HepG2 (cell line): ENCODE data around the gene COPS9. TPM values are rescaled to one million over a fixed set of nuclear protein-coding genes. Genes with fewer than 3 reads are reported as not detected.

ENCODE experiments used
- ATAC-seq: fragments of 200-7000 bp; cut with Tn5 transposase; 3 replicates; pipeline ENCODE4 v1.9.1; 2020; ENCODE audit warnings: mild to moderate bottlenecking, moderate library complexity
- BruUV-seq: library from RNA; stranded (reverse); fragments of 400-500 nt; replicated peaks from 2 replicates; lab custom pipeline; 2021; lab: Mats Ljungman, UMichigan
- CTCF ChIA-PET: fragments of 300-600 bp; formaldehyde crosslinking; extraction: SDS; loops from one replicate; lab custom pipeline; 2021; ENCODE audit warnings: low total read pairs, inconsistent platforms, low intra/inter-chr PET ratio; lab: Yijun Ruan, JAX
- POLR2A ChIA-PET: fragments of 350-600 bp; sonication (Branson Sonifier 250); formaldehyde crosslinking; loops from one replicate; lab custom pipeline; 2020; ENCODE audit warnings: antibody characterized with exemption, inconsistent platforms; lab: Yijun Ruan, JAX
- DNase-seq: peaks from one replicate; pipeline ENCODE4 v3.0.0-alpha.2; 2015; ENCODE audit warnings: low spot score
- FAIRE-seq: peaks from 3 replicates; lab custom pipeline; 2011; peaks lifted over from hg19 to GRCh38; lab: Jason Lieb, UNC
- H2AFZ ChIP-seq: one replicate; pipeline ENCODE4 v1.6.1; 2011; ENCODE audit warnings: low read length, inconsistent platforms
- H3K27ac ChIP-seq: fragments of 300-600 bp; 3 replicates; pipeline ENCODE4 v1.8.0; 2011; ENCODE audit warnings: mixed run types, mild to moderate bottlenecking, mixed read lengths, low read length, inconsistent platforms; ENCODE audit not compliant: insufficient read depth; ENCODE audit errors: extremely low read length
- H3K27me3 ChIP-seq, 2 experiments: fragments of 200-600 bp in 1 of 2; 2 replicates in 1 of 2; 3 replicates in 1 of 2; pipeline versions ENCODE4 v1.6.0 to v1.8.0; 2011; ENCODE audit warnings: low read length in 2 of 2, mild to moderate bottlenecking in 2 of 2, moderate library complexity in 2 of 2, inconsistent platforms in 1 of 2; ENCODE audit not compliant: insufficient read depth in 2 of 2, control insufficient read depth in 1 of 2
- H3K36me3 ChIP-seq, 2 experiments: fragments of 200-600 bp in 1 of 2; replicated peaks in 1 of 2; 2 replicates in 1 of 2; 3 replicates in 1 of 2; pipeline versions ENCODE4 v1.5.1 to v1.8.0; 2011; ENCODE audit warnings: low read length in 2 of 2, inconsistent platforms in 1 of 2; ENCODE audit not compliant: insufficient read depth in 2 of 2, control insufficient read depth in 1 of 2
- H3K4me1 ChIP-seq: 2 replicates; pipeline ENCODE4 v1.5.1; 2012; ENCODE audit warnings: low read length, inconsistent platforms; ENCODE audit not compliant: insufficient read depth
- H3K4me2 ChIP-seq: 2 replicates; pipeline ENCODE4 v1.6.0; 2011; ENCODE audit warnings: low read depth, low read length, inconsistent platforms
- H3K4me3 ChIP-seq, 3 experiments: fragments of 200-600 bp in 1 of 3; sonication (generic), shearing (Covaris generic) in 1 of 3; replicated peaks in 1 of 3; 2 replicates each; pipeline ENCODE4 v1.5.1; 2011 to 2016; ENCODE audit warnings: low read length in 3 of 3, inconsistent platforms in 2 of 3, low read depth in 2 of 3, mild to moderate bottlenecking in 2 of 3, control low read depth in 1 of 3, mixed read lengths in 1 of 3; ENCODE audit not compliant: insufficient read depth in 1 of 3
- H3K79me2 ChIP-seq: one replicate; pipeline ENCODE4 v1.6.1; 2011; ENCODE audit warnings: low read length, inconsistent platforms; ENCODE audit not compliant: insufficient read depth
- H3K9ac ChIP-seq: 2 replicates; pipeline ENCODE4 v1.6.0; 2011; ENCODE audit warnings: mild to moderate bottlenecking, low read depth, low read length, inconsistent platforms; ENCODE audit not compliant: insufficient read depth
- H3K9me3 ChIP-seq: 2 replicates; pipeline ENCODE4 v1.5.1; 2012; ENCODE audit warnings: mild to moderate bottlenecking, low read length
- H4K20me1 ChIP-seq: 2 replicates; pipeline ENCODE4 v1.6.0; 2011; ENCODE audit warnings: inconsistent platforms, mild to moderate bottlenecking, low read length, moderate library complexity; ENCODE audit not compliant: insufficient read depth
- ATF7 ChIP-seq, 2 experiments: fragments of 450-650 bp in 1 of 2; sonication (generic) in 1 of 2; formaldehyde crosslinking in 1 of 2; IDR thresholded peaks; 2 replicates each; pipeline versions ENCODE4 v1.4.0 to v1.6.1; 2016 to 2020; ENCODE audit warnings: antibody characterized with exemption in 1 of 2, mild to moderate bottlenecking in 1 of 2, missing genetic modification reagents in 1 of 2
- CENPT ChIP-seq: sonication (generic); formaldehyde crosslinking; IDR thresholded peaks from 2 replicates; pipeline ENCODE4 v1.8.0; 2022; ENCODE audit warnings: low read depth, mild to moderate bottlenecking, moderate library complexity, missing genetic modification reagents
- HOXD1 ChIP-seq: sonication (generic); formaldehyde crosslinking; IDR thresholded peaks from 2 replicates; pipeline ENCODE4 v1.5.0; 2020; ENCODE audit warnings: missing genetic modification reagents
- KLF16 ChIP-seq, 2 experiments: sonication (generic) in 1 of 2; formaldehyde crosslinking in 1 of 2; IDR thresholded peaks; 2 replicates each; pipeline versions ENCODE4 v1.6.1 to v1.8.0; 2016 to 2023; ENCODE audit warnings: missing genetic modification reagents in 2 of 2, missing compliant biosample characterization in 1 of 2
- ONECUT2 ChIP-seq: sonication (generic); formaldehyde crosslinking; IDR thresholded peaks from 2 replicates; pipeline ENCODE4 v1.4.0; 2020; ENCODE audit warnings: missing genetic modification reagents
- RBM22 ChIP-seq: fragments of 200-400 bp; formaldehyde crosslinking; optimal IDR thresholded peaks from 2 replicates; pipeline ENCODE3; 2017; ENCODE audit warnings: mild to moderate bottlenecking, low read length, moderate library complexity
- XBP1 ChIP-seq: sonication (generic); formaldehyde crosslinking; IDR thresholded peaks from 2 replicates; pipeline ENCODE4 v1.5.0; 2020; ENCODE audit warnings: missing genetic modification reagents
- ZBTB1 ChIP-seq: sonication (generic); formaldehyde crosslinking; IDR thresholded peaks from 2 replicates; pipeline ENCODE4 v1.4.0; 2020; ENCODE audit warnings: missing genetic modification reagents, borderline replicate concordance
- ZNF569 ChIP-seq: sonication (generic); formaldehyde crosslinking; IDR thresholded peaks from 2 replicates; pipeline ENCODE4 v1.5.0; 2020; ENCODE audit warnings: mild to moderate bottlenecking, missing genetic modification reagents, moderate library complexity, borderline replicate concordance
- ZNF660 ChIP-seq: sonication (generic); formaldehyde crosslinking; IDR thresholded peaks from 2 replicates; pipeline ENCODE4 v1.5.1; 2020; ENCODE audit warnings: mild to moderate bottlenecking, low read depth, missing genetic modification reagents, borderline replicate concordance
- ZNF850 ChIP-seq: sonication (generic); formaldehyde crosslinking; conservative IDR thresholded peaks from 2 replicates; pipeline ENCODE4 v1.9.0; 2021; ENCODE audit warnings: mild to moderate bottlenecking, missing genetic modification reagents
- ZSCAN22 ChIP-seq: sonication (generic); formaldehyde crosslinking; IDR thresholded peaks from 2 replicates; pipeline ENCODE4 v1.4.0; 2020; ENCODE audit warnings: mild to moderate bottlenecking, missing genetic modification reagents
- ZSCAN25 ChIP-seq: sonication (generic); formaldehyde crosslinking; IDR thresholded peaks from 2 replicates; pipeline ENCODE4 v1.8.0; 2022; ENCODE audit warnings: mild to moderate bottlenecking, missing genetic modification reagents
- ZZZ3 ChIP-seq: sonication (generic); formaldehyde crosslinking; IDR thresholded peaks from 2 replicates; pipeline ENCODE4 v1.4.0; 2020; ENCODE audit warnings: missing genetic modification reagents, mild to moderate bottlenecking, borderline replicate concordance
- WGBS: methylation state at CpG from one replicate; pipeline ENCODE4 v1.1.6; 2017; ENCODE audit warnings: low lambda C conversion rate; 5-methylcytosine and 5-hydroxymethylcytosine counted together
- in situ Hi-C: cut with HindIII; loops from 2 replicates; pipeline ENCODE4 v1.10.0; 2017; ENCODE audit warnings: low pct_unique_long_range_greater_than_20kb; ENCODE audit not compliant: extremely low pct_ligation_motif_present
- intact Hi-C: fragments of 100-400 bp; cut with micrococcal nuclease; formaldehyde crosslinking; loops from one replicate; pipeline ENCODE4 v1.10.0; 2022; ENCODE audit not compliant: unreplicated experiment
- polyA plus RNA-seq, 8 experiments: library from polyadenylated mRNA; depleted of rRNA in 3 of 8; stranded (reverse) in 7 of 8; unstranded in 1 of 8; fragments of >200 nt; fragmentation: Illumina TruSeq in 4 of 8; extraction: Trizol in 4 of 8; gene quantifications; 2 replicates each; pipeline versions ENCODE4 v1.2.1 to v1.2.3, GENCODE V29; 2011 to 2016; ENCODE audit warnings: low read depth in 4 of 8, missing spikeins in 1 of 8, mixed read lengths in 1 of 8; ENCODE audit not compliant: insufficient read depth in 1 of 8
- total RNA-seq, 5 experiments: library from RNA; depleted of rRNA; stranded (reverse); fragments of >200 nt; fragmentation: Illumina TruSeq; extraction: Trizol; gene quantifications; 2 replicates each; pipeline ENCODE4 v1.2.3, GENCODE V29; 2016; ENCODE audit warnings: low read depth in 1 of 5
- TF ChIP-seq, protein P1 (sequence below): sonication (generic); formaldehyde crosslinking; conservative IDR thresholded peaks from 2 replicates; pipeline ENCODE4 v1.4.0; 2020; ENCODE audit warnings: missing genetic modification reagents

COPS9 gene
- total and polyA plus RNA-seq, 2 of the 13 experiments (the other 11 are each of a cell fraction or from before 2014, with no cell fraction given): 180 to 247 TPM

DNA sequence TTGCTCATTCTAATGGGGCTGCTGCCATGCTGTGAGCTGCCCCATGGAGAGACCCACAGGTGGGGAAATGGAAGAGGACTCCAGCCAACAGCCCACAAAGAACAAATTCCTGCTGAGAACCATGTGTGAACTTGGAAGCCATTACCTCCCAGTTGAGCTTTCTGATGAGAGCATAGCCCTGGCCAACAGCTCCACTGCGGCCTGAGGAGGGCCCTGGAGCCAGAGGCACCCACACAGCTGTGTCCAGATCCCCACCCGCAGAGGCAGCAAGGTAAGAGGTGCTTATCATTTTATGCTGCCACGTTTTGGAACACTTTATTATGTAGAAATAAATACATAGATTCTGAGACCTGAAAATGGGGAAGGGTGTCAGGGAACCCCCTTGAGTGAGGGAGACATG lies 48.6 kb upstream of the COPS9 start:
- no peaks in the 10 kb centered on the region for H3K79me2 ChIP-seq
- ChIA-PET CTCF (no interaction called here), POLR2A (no interaction called here)
- no peaks in the 10 kb centered on the region for H3K9me3 ChIP-seq
- no peaks in the 10 kb centered on the region for H3K4me1 ChIP-seq
- no peak overlapping the region for H2AFZ ChIP-seq
- H3K4me2 ChIP-seq: no peak overlapping the region
- H3K36me3 ChIP-seq: no peaks in the 10 kb centered on the region
- ATAC-seq (no peak), FAIRE-seq (no peak), DNase-seq (no peak)
- no peak overlapping the region for H3K4me3 ChIP-seq
- WGBS: 0% methylated on average over 3 of the region's 3 CpGs
- no peaks in the 10 kb centered on the region for H4K20me1 ChIP-seq
- TF ChIP-seq ZNF850 (CRISPR knock-in tag): no peak
- no peak for TF ChIP-seq ZZZ3 (CRISPR knock-in tag)
- TF ChIP-seq ZSCAN22 (CRISPR knock-in tag): no peak
- TF ChIP-seq, protein P1, sequence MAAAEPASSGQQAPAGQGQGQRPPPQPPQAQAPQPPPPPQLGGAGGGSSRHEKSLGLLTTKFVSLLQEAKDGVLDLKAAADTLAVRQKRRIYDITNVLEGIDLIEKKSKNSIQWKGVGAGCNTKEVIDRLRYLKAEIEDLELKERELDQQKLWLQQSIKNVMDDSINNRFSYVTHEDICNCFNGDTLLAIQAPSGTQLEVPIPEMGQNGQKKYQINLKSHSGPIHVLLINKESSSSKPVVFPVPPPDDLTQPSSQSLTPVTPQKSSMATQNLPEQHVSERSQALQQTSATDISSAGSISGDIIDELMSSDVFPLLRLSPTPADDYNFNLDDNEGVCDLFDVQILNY (CRISPR knock-in tag): no peak
- TF ChIP-seq XBP1 (CRISPR knock-in tag): no peak
- no peak for TF ChIP-seq ZBTB1 (CRISPR knock-in tag)
- no peak for TF ChIP-seq ONECUT2 (CRISPR knock-in tag)
- no peak for TF ChIP-seq KLF16 (CRISPR knock-in tag; IDR thresholded peaks at IDR 0.05)
- TF ChIP-seq ZSCAN25 (CRISPR knock-in tag): no peak
- no peak for TF ChIP-seq ZNF660
- TF ChIP-seq CENPT (CRISPR knock-in tag): no peak
- TF ChIP-seq RBM22: no peak
- TF ChIP-seq HOXD1 (CRISPR knock-in tag): no peak
- TF ChIP-seq ATF7 (IDR thresholded peaks at IDR 0.05): no peak
- no peak for TF ChIP-seq ATF7 (CRISPR knock-in tag; IDR thresholded peaks at IDR 0.05)
- TF ChIP-seq ZNF569 (CRISPR knock-in tag): no peak
- intact Hi-C loops: no loop called here
- peaks cover 6 to 84% of the 10 kb centered on the region in 2 experiments; a peak in 4 of 5 replicates for H3K27me3 ChIP-seq
- in situ Hi-C loops: no loop called here
- no peak overlapping the region for H3K27ac ChIP-seq
- no peak overlapping the region for H3K9ac ChIP-seq
- no TSS peak for BruUV-seq
